Measurements from ENCODE around the gene DNAH10. TPM values are rescaled to one million over a fixed set of nuclear protein-coding genes. Genes with fewer than 3 reads are reported as not detected.

DNAH10 gene
- total and polyA plus RNA-seq, 2 donors from 2014 or later: 0.24 to 0.28 TPM

DNA sequence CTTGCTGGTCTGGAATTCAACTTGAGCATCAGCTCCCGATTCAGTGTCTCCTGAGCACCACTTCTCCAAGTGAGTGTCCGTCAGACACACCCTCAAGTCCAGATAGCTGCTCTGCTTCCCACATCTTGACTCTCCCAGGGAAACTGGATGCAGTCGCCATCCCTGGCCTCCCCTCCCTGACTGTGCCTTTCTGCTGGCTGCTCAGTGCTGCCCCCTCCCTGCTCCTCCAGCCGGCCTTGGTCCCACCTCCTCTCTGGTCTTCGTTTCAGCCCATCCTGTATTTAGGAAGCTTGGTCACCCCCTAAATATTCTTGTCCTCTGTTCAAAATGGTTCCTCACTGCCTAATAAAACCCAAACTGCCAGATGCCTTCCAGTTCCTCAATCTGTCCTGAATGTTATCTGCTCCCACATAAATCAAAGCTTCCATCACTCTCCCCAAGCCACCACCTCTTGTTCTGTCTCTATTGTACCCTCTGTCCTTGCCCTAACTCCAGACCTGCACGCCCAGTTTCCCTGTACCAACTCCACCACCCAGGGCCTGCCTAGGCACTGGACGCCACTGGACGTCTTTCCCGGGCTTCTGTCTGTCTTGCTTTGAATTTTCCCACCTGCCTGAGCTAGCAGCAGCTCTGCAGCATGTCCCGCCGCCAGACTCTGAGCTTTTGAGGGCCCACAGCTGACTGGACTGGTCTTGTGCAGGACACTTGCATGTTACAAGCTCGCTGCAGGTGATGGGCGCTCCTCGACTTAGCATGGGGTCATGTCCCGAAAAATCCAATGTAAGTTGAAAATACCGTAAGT, 176.8 kb downstream of the DNAH10 start:
- intact Hi-C loops (cut with DNase I): no loop called here

DNA sequence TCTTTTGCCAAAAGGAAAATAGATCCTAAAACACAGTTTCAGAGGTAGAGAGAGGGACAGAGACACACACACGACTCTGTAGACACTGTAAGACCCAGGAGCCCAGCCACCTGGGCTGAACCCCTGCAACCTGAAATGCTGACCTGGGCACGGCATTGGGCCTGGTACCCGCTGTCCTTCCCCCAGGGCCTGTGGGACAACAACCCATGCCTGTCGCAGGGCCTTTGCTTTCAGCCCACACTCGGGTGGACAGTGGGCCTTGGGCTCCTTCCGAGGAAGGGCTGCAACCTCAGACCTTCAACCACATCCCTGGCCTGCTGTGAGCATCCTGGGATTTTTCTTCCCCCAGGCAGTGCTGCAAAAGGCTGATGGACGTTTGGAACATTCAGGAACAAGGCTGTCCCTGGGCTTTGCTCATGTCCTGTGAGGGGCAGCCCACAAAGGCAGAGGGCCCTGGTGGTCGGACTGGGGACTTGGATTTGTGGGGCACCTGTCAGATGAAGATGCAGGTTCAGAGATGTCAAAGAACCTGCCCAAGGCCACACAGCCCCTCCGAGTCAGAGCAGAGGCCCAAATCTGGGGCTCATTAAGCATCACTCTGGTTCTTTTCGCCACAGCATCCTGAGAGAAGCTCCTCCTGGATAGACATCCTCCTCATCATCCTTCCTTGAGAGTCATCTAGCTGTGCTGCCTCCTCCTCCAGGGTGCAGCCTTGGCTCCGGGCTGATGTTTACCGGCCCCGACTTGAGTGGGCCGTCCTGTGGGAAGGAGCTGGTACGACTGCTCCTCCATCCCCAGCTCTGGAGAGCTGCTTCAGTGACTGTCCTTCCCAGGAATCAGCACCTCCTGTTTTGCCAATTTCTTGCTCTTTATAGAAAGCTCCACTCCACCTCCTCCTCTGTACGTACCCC, 177.9 kb downstream of the DNAH10 start:
- Histone ChIP-seq H3K9me3 (ENCODE audit: control insufficient read depth in 2 of 3, insufficient read depth in 1 of 3, low read length in 3 of 3) (no peaks in the 10 kb centered on the region), H3K4me1 (ENCODE audit: control insufficient read depth in 2 of 3, insufficient read depth in 2 of 3, low read depth in 1 of 3, low read length in 3 of 3) (peaks cover 0 to 3% (median 0%) of the 10 kb centered on the region in 3 donors), H3K27me3 (ENCODE audit: control insufficient read depth, insufficient read depth, low read length) (no peaks in the 10 kb centered on the region), H3K36me3 (ENCODE audit: control insufficient read depth in 2 of 3, insufficient read depth in 3 of 3, low read length in 3 of 3) (peaks cover 0 to 21% (median 18%) of the 10 kb centered on the region in 3 donors), H3K9ac (ENCODE audit: low read length in 3 of 3) (no peak overlapping the region), H3K27ac (ENCODE audit: low read depth in 2 of 2, low read length in 2 of 2) (no peak overlapping the region), H3K4me3 (ENCODE audit: low read length in 3 of 3) (no peak overlapping the region)
- DNase-seq (no peak), FAIRE-seq (no peak)
- TF ChIP-seq, protein P1, sequence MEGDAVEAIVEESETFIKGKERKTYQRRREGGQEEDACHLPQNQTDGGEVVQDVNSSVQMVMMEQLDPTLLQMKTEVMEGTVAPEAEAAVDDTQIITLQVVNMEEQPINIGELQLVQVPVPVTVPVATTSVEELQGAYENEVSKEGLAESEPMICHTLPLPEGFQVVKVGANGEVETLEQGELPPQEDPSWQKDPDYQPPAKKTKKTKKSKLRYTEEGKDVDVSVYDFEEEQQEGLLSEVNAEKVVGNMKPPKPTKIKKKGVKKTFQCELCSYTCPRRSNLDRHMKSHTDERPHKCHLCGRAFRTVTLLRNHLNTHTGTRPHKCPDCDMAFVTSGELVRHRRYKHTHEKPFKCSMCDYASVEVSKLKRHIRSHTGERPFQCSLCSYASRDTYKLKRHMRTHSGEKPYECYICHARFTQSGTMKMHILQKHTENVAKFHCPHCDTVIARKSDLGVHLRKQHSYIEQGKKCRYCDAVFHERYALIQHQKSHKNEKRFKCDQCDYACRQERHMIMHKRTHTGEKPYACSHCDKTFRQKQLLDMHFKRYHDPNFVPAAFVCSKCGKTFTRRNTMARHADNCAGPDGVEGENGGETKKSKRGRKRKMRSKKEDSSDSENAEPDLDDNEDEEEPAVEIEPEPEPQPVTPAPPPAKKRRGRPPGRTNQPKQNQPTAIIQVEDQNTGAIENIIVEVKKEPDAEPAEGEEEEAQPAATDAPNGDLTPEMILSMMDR (IDR thresholded peaks at IDR 0.05; ENCODE audit: borderline replicate concordance, extremely low read depth, insufficient read depth): no peak
- intact Hi-C loops (cut with DNase I): no loop called here

More for the DNA sequence above, 176.8 kb downstream of the DNAH10 start:
- Histone ChIP-seq H3K4me1 (ENCODE audit: control insufficient read depth in 2 of 3, insufficient read depth in 2 of 3, low read depth in 1 of 3, low read length in 3 of 3) (peaks cover 0 to 3% (median 0%) of the 10 kb centered on the region in 3 donors), H3K9me3 (ENCODE audit: control insufficient read depth in 2 of 3, insufficient read depth in 1 of 3, low read length in 3 of 3) (no peaks in the 10 kb centered on the region), H3K27me3 (ENCODE audit: control insufficient read depth, insufficient read depth, low read length) (no peaks in the 10 kb centered on the region), H3K36me3 (ENCODE audit: control insufficient read depth in 2 of 3, insufficient read depth in 3 of 3, low read length in 3 of 3) (peaks cover 0 to 21% (median 18%) of the 10 kb centered on the region in 3 donors), H3K27ac (ENCODE audit: low read depth in 2 of 2, low read length in 2 of 2) (no peak overlapping the region), H3K9ac (ENCODE audit: low read length in 3 of 3) (no peak overlapping the region), H3K4me3 (ENCODE audit: low read length in 3 of 3) (no peak overlapping the region)
- FAIRE-seq: no peak
- DNase-seq: no peak
- TF ChIP-seq, protein P1 (IDR thresholded peaks at IDR 0.05; ENCODE audit: borderline replicate concordance, extremely low read depth, insufficient read depth): peak; percentile 11

DNA sequence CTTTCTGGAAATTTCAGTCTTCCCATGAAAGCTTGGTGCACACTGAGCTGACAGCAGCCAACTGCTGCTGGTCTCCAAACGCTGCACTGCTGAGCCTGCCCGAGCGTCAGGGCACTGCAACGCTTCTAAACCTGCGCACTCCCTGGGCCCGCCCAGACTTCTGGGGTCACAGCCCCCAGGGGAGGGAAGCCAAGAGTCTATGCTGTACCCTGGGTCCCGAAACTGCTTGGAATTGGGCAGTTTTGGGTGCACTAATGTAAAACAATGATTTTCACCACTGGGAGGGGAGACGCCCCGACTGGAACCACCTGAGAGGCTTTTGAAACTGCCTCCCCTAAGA, 178.5 kb downstream of the DNAH10 start:
- H3K9me3 ChIP-seq (ENCODE audit: control insufficient read depth in 2 of 3, insufficient read depth in 1 of 3, low read length in 3 of 3): no peaks in the 10 kb centered on the region
- intact Hi-C loops (cut with DNase I): no loop called here
- TF ChIP-seq, protein P1 (IDR thresholded peaks at IDR 0.05; ENCODE audit: borderline replicate concordance, extremely low read depth, insufficient read depth): no peak
- no peak overlapping the region for H3K9ac ChIP-seq (ENCODE audit: low read length in 3 of 3)
- no peaks in the 10 kb centered on the region for H3K27me3 ChIP-seq (ENCODE audit: control insufficient read depth, insufficient read depth, low read length)
- H3K4me3 ChIP-seq (ENCODE audit: low read length in 3 of 3): no peak overlapping the region
- DNase-seq: no peak
- no peak overlapping the region for H3K27ac ChIP-seq (ENCODE audit: low read depth in 2 of 2, low read length in 2 of 2)
- H3K36me3 ChIP-seq (ENCODE audit: control insufficient read depth in 2 of 3, insufficient read depth in 3 of 3, low read length in 3 of 3): peaks cover 0 to 21% (median 20%) of the 10 kb centered on the region in 3 donors
- FAIRE-seq: no peak
- H3K4me1 ChIP-seq (ENCODE audit: control insufficient read depth in 2 of 3, insufficient read depth in 2 of 3, low read depth in 1 of 3, low read length in 3 of 3): peaks cover 0 to 3% (median 0%) of the 10 kb centered on the region in 3 donors
